Measurements from ENCODE around the gene ZBTB32.
"Not testable (repeated sequence)": the region's sequence is repeated elsewhere in the genome, so short reads cannot be mapped to it uniquely, and the experiment has no call there.

The ZBTB32 gene

DNA sequence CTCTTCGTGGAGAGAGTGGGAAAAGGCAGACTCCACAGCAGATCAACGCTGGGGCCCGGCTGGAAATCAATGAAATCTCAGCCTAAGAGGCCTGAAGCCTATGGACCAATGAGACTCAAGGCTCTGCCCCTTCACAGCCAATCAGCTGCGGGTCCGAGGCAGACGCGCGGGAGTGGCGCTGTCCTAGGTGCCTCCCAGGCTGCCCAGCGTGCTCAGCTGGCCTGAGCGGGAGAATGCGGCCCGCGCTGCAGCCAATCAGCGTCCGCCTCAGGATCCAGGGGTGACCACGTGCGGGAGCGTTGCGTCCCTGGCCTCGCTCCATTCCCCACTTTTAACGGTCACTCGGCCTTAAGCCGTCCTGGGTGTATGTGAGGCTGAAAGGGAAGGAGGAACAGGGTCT is at the start of gene ZBTB32:
Gene ZBTB32 (plus strand): TSS at position 341 of the 400 bp plus-strand sequence. CDS start 10,069 bp downstream, outside the sequence.
- Histone ChIP-seq H3K4me3 (ENCODE audit: low read depth, low read length) (no peak within 1 kb of the TSS), H3K4me1 (ENCODE audit: control insufficient read depth, insufficient read depth, low read length) (0 out of 2 replicates have a peak, but pooled peaks cover 3% of the 10 kb centered on the region), H3K9ac (ENCODE audit: low read depth, low read length) (no peak within 1 kb of the TSS), H3K27me3 (ENCODE audit: control insufficient read depth, insufficient read depth, low read length) (peaks cover 19% of the 10 kb centered on the region), H3K36me3 (ENCODE audit: control insufficient read depth, insufficient read depth, low read length) (no peaks in the 10 kb centered on the region), H3K9me3 (ENCODE audit: control insufficient read depth, insufficient read depth, low read length) (no peaks in the 10 kb centered on the region), H3K27ac (ENCODE audit: low read depth, low read length) (no peak within 1 kb of the TSS)

- not testable (repeated sequence) for H3K9ac ChIP-seq (ENCODE audit: low read depth, low read length); H3K4me1 ChIP-seq (ENCODE audit: control insufficient read depth, insufficient read depth, low read length); H3K4me3 ChIP-seq (ENCODE audit: low read depth, low read length); H3K27ac ChIP-seq (ENCODE audit: low read depth, low read length); H3K9me3 ChIP-seq (ENCODE audit: control insufficient read depth, insufficient read depth, low read length); H3K27me3 ChIP-seq (ENCODE audit: control insufficient read depth, insufficient read depth, low read length)
- peaks cover 76% of the 10 kb centered on the region for H3K36me3 ChIP-seq (ENCODE audit: control insufficient read depth, insufficient read depth, low read length)
These were observed 49.5 kb upstream of the ZBTB32 start for GRCh38 chr19:35654828-35655227.

- Histone ChIP-seq H3K4me3 (ENCODE audit: low read depth, low read length) (no peak overlapping the region), H3K36me3 (ENCODE audit: control insufficient read depth, insufficient read depth, low read length) (peaks cover 77% of the 10 kb centered on the region), H3K9me3 (ENCODE audit: control insufficient read depth, insufficient read depth, low read length) (no peaks in the 10 kb centered on the region), H3K4me1 (ENCODE audit: control insufficient read depth, insufficient read depth, low read length) (no peaks in the 10 kb centered on the region), H3K9ac (ENCODE audit: low read depth, low read length) (no peak overlapping the region), H3K27me3 (ENCODE audit: control insufficient read depth, insufficient read depth, low read length) (no peaks in the 10 kb centered on the region), H3K27ac (ENCODE audit: low read depth, low read length) (no peak overlapping the region)
These were observed 48.8 kb upstream of the ZBTB32 start for GRCh38 chr19:35655600-35655999.

GRCh38 chr19:35656700-35657099 is 47.7 kb upstream of the ZBTB32 start:
- Histone ChIP-seq H3K27ac (ENCODE audit: low read depth, low read length) (no peak overlapping the region), H3K4me3 (ENCODE audit: low read depth, low read length) (no peak overlapping the region), H3K9ac (ENCODE audit: low read depth, low read length) (no peak overlapping the region), H3K9me3 (ENCODE audit: control insufficient read depth, insufficient read depth, low read length) (no peaks in the 10 kb centered on the region), H3K27me3 (ENCODE audit: control insufficient read depth, insufficient read depth, low read length) (no peaks in the 10 kb centered on the region), H3K36me3 (ENCODE audit: control insufficient read depth, insufficient read depth, low read length) (peaks cover 71% of the 10 kb centered on the region), H3K4me1 (ENCODE audit: control insufficient read depth, insufficient read depth, low read length) (no peaks in the 10 kb centered on the region)

GRCh38 chr19:35657904-35658700 is 46.3 kb upstream of the ZBTB32 start:
- Histone ChIP-seq H3K9me3 (ENCODE audit: control insufficient read depth, insufficient read depth, low read length) (no peaks in the 10 kb centered on the region), H3K4me3 (ENCODE audit: low read depth, low read length) (no peak overlapping the region), H3K27ac (ENCODE audit: low read depth, low read length) (no peak overlapping the region), H3K4me1 (ENCODE audit: control insufficient read depth, insufficient read depth, low read length) (no peaks in the 10 kb centered on the region), H3K36me3 (ENCODE audit: control insufficient read depth, insufficient read depth, low read length) (peaks cover 70% of the 10 kb centered on the region), H3K9ac (ENCODE audit: low read depth, low read length) (no peak overlapping the region), H3K27me3 (ENCODE audit: control insufficient read depth, insufficient read depth, low read length) (no peaks in the 10 kb centered on the region)

GRCh38 chr19:35661995-35662340 is 42.4 kb upstream of the ZBTB32 start:
- Histone ChIP-seq H3K4me1 (ENCODE audit: control insufficient read depth, insufficient read depth, low read length) (no peaks in the 10 kb centered on the region), H3K27me3 (ENCODE audit: control insufficient read depth, insufficient read depth, low read length) (no peaks in the 10 kb centered on the region)

GRCh38 chr19:35663981-35664380 is 40.4 kb upstream of the ZBTB32 start:
- H3K27ac ChIP-seq (ENCODE audit: low read depth, low read length) = no peak overlapping the region
- H3K9me3 ChIP-seq (ENCODE audit: control insufficient read depth, insufficient read depth, low read length) = no peaks in the 10 kb centered on the region
- H3K4me1 ChIP-seq (ENCODE audit: control insufficient read depth, insufficient read depth, low read length) = no peaks in the 10 kb centered on the region
- peaks cover 19% of the 10 kb centered on the region for H3K36me3 ChIP-seq (ENCODE audit: control insufficient read depth, insufficient read depth, low read length)
- no peak overlapping the region for H3K4me3 ChIP-seq (ENCODE audit: low read depth, low read length)
- no peaks in the 10 kb centered on the region for H3K27me3 ChIP-seq (ENCODE audit: control insufficient read depth, insufficient read depth, low read length)
- no peak overlapping the region for H3K9ac ChIP-seq (ENCODE audit: low read depth, low read length)

More at GRCh38 chr19:35661995-35662340, 42.4 kb upstream of the ZBTB32 start:
- Histone ChIP-seq H3K36me3 (ENCODE audit: control insufficient read depth, insufficient read depth, low read length) (peaks cover 39% of the 10 kb centered on the region), H3K27ac (ENCODE audit: low read depth, low read length) (no peak overlapping the region), H3K4me3 (ENCODE audit: low read depth, low read length) (no peak overlapping the region), H3K9me3 (ENCODE audit: control insufficient read depth, insufficient read depth, low read length) (no peaks in the 10 kb centered on the region), H3K9ac (ENCODE audit: low read depth, low read length) (no peak overlapping the region)

DNA sequence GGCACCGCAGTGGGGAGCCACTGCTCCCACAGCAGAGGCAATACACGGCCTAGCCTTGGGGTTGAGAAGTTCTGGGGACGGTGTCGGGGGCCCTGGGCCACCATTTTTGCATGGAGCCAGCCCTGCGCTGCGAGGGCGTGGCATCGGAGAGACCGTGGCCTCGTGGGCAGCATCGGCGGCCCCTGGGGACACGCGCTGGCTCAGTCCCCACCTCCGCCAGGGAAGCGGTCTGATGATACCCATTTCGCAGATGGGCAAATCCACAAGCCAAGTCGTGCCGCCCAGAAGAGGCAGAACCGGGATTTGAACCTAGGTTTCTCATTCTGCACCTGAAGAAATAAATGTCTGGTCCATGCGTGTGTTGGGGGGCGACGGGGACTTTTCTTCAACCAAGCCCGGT is 39.2 kb upstream of the ZBTB32 start:
- H3K4me3 ChIP-seq (ENCODE audit: low read depth, low read length) = no peak overlapping the region
- H3K27ac ChIP-seq (ENCODE audit: low read depth, low read length) = no peak overlapping the region
- no peaks in the 10 kb centered on the region for H3K4me1 ChIP-seq (ENCODE audit: control insufficient read depth, insufficient read depth, low read length)
- no peak overlapping the region for H3K9ac ChIP-seq (ENCODE audit: low read depth, low read length)
- H3K27me3 ChIP-seq (ENCODE audit: control insufficient read depth, insufficient read depth, low read length) = no peaks in the 10 kb centered on the region
- peaks cover 8% of the 10 kb centered on the region; the same call in 1 of the 2 replicates for H3K36me3 ChIP-seq (ENCODE audit: control insufficient read depth, insufficient read depth, low read length)
- H3K9me3 ChIP-seq (ENCODE audit: control insufficient read depth, insufficient read depth, low read length) = no peaks in the 10 kb centered on the region

DNA sequence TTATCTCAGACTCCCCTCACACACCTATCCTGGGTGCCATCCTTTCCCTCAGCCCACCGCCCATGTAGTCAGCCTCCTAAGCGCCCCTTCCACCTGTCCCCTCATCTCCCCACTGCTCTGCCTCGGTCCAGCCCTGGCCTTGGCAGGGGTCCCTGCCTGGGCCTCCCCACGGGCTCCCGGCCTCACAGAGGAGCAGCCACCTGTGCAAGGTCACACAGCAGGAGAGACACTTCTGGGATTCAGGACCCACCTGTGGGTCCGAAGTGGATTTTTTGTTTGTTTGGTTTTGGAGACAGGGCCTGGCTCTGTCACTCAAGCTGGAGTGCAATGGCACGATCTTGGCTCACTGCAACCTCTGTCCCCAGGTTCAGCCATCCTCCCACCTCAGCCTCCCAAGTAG is 38.8 kb upstream of the ZBTB32 start:
- no peaks in the 10 kb centered on the region for H3K4me1 ChIP-seq (ENCODE audit: control insufficient read depth, insufficient read depth, low read length)
- no peak overlapping the region for H3K9ac ChIP-seq (ENCODE audit: low read depth, low read length)
- no peak overlapping the region for H3K4me3 ChIP-seq (ENCODE audit: low read depth, low read length)
- H3K27ac ChIP-seq (ENCODE audit: low read depth, low read length) = no peak overlapping the region
- H3K27me3 ChIP-seq (ENCODE audit: control insufficient read depth, insufficient read depth, low read length) = no peaks in the 10 kb centered on the region
- H3K9me3 ChIP-seq (ENCODE audit: control insufficient read depth, insufficient read depth, low read length) = no peaks in the 10 kb centered on the region
- H3K36me3 ChIP-seq (ENCODE audit: control insufficient read depth, insufficient read depth, low read length) = peaks cover 8% of the 10 kb centered on the region; the same call in 1 of the 2 replicates

- Histone ChIP-seq H3K36me3 (ENCODE audit: control insufficient read depth, insufficient read depth, low read length) (peaks cover 4% of the 10 kb centered on the region; the same call in 1 of the 2 replicates), H3K27ac (ENCODE audit: low read depth, low read length) (no peak within 1 kb of the TSS), H3K4me1 (ENCODE audit: control insufficient read depth, insufficient read depth, low read length) (no peaks in the 10 kb centered on the region), H3K9ac (ENCODE audit: low read depth, low read length) (no peak within 1 kb of the TSS), H3K4me3 (ENCODE audit: low read depth, low read length) (no peak within 1 kb of the TSS), H3K9me3 (ENCODE audit: control insufficient read depth, insufficient read depth, low read length) (no peaks in the 10 kb centered on the region), H3K27me3 (ENCODE audit: control insufficient read depth, insufficient read depth, low read length) (no peaks in the 10 kb centered on the region)
These were observed 38.0 kb upstream of the ZBTB32 start, which contains the start of gene UPK1A for GRCh38 chr19:35666251-35666913. Gene UPK1A (plus strand): TSS chr19:35666517. CDS start chr19:35666813, 296 bp downstream.

- Histone ChIP-seq H3K9ac (ENCODE audit: low read depth, low read length) (no peak overlapping the region), H3K27me3 (ENCODE audit: control insufficient read depth, insufficient read depth, low read length) (no peaks in the 10 kb centered on the region), H3K27ac (ENCODE audit: low read depth, low read length) (no peak overlapping the region), H3K36me3 (ENCODE audit: control insufficient read depth, insufficient read depth, low read length) (no peaks in the 10 kb centered on the region), H3K4me1 (ENCODE audit: control insufficient read depth, insufficient read depth, low read length) (no peaks in the 10 kb centered on the region), H3K9me3 (ENCODE audit: control insufficient read depth, insufficient read depth, low read length) (no peaks in the 10 kb centered on the region), H3K4me3 (ENCODE audit: low read depth, low read length) (no peak overlapping the region)
These were observed 34.8 kb upstream of the ZBTB32 start for GRCh38 chr19:35669566-35669965.

All from HUES48 (cell line).